GM21381 (cell line): ENCODE measurements around the gene PPARG.

Source experiments
- ATAC-seq: cut with Tn5 transposase; IDR thresholded peaks from one replicate; pipeline ENCODE4 v1.9.1; 2021; ENCODE audit warnings: mild to moderate bottlenecking, moderate library complexity; ENCODE audit not compliant: unreplicated experiment

PPARG gene

GRCh38 chr3:12339701-12340480 is 51.0 kb downstream of the PPARG start:
- ATAC-seq, result no peak

DNA sequence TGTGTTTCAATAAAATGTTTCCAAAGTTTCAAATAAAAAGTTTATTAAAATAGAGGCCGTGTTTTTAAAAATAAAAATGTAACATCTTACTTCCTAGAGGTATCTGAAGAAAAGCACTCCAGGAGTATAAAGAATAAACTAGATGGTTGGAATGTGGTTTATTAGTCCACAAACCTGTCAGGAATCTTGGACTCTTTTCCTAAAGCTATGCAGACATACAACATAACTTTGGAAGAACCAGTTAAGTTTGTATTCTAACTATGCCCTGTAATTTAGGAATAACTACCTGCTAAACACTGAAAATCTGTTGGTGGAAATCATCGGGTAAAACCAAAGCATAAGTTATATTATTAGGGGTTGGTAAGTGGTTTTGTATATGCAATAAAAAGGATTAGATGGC is 51.6 kb downstream of the PPARG start:
- ATAC-seq, result no peak

DNA sequence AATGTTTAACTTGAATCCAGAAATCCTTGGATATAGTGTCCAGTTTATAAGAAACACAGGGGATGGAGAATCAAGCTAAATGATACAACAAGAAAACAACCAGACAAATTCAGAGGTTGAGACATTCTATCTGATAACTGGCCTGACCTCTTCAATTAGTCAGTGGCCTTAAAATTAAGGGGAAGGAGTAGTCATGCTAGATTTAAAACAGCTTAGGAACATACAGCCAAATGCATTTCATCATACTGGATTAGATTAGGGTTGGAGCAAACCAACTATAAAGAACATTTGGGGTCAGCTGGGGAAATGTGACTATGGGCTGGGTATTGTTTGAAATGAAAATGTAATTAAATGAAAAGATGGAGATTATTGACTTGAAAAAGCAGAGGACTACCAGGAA is 53.3 kb downstream of the PPARG start:
- ATAC-seq, result no peak

DNA sequence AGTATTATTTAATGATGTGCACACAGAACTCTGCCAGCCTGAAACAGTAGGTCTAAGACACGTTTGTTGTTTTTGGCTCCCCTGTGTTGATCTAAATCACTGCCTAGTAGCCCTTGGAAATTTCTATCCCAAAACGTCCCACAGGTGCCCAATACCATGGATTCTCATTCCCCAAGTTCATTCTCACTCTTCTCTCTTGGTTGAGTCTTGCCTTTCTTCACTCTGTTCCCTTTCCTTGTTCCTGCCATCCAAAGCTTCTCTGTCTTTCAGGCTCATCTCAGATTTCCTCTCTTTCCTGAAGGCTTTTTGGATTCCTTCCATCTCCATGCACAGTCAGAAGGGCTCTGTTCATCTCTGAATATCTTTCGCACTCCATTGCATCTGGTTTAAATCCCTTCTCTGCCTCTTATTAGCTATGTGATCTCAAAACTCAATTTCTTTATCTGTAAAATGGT is 54.2 kb downstream of the PPARG start:
- ATAC-seq, result no peak

- ATAC-seq, result no peak
Observed at GRCh38 chr3:12345141-12345561, 56.3 kb downstream of the PPARG start.

- ATAC-seq, result no peak
Observed at GRCh38 chr3:12345584-12346494, 57.0 kb downstream of the PPARG start.

GRCh38 chr3:12347301-12347700 is 58.4 kb downstream of the PPARG start:
- no peak for ATAC-seq

DNA sequence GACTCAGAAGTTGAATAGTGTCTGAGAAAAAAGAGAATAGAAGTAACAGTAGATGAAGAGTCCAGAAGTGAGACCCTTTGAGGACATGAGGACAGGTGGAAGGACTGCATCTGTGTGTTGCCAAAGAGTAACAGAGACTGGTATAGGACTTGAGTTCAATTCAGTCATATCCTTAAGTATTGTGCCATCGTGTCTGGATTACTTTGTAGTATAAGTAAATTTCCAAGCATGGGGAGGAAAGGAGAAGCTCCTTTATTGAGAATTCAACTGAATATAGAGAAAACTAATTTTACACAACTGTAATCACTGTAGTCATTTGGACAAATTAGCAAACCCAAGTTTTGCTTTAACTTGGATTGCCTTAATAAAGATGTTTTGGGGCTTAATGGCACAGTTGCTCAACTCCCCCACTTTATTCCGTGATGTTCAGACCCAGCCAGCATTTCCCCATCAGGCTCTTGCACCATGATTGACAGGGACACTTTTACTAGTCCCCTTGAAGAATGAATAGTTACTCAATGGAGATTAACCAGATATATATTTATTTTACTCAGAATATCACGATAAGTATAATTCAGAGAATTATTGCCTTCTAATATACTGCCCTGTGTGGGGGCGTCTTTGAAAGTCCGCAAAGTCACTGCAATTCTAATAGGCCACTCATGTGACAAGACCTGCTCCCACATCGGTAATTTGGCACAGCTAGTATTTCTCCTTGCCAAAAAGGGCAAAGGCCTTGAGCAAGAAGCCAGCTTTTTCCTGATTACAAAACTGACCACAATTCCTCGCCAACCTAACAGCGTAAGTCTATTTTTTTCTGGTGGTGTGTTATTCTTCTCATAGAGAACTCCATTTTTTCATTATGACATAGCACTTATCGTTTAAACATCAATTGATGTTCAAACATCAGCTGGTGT is 61.3 kb downstream of the PPARG start:
- no peak for ATAC-seq

DNA sequence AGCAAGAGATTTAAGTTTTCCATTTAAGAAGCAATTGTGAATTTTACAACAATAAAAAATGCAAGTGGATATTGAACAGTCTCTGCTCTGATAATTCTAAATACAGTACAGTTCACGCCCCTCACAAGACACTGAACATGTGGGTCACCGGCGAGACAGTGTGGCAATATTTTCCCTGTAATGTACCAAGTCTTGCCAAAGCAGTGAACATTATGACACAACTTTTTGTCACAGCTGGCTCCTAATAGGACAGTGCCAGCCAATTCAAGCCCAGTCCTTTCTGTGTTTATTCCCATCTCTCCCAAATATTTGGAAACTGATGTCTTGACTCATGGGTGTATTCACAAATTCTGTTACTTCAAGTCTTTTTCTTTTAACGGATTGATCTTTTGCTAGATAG is 62.3 kb downstream of the PPARG start:
- ATAC-seq, result no peak

DNA sequence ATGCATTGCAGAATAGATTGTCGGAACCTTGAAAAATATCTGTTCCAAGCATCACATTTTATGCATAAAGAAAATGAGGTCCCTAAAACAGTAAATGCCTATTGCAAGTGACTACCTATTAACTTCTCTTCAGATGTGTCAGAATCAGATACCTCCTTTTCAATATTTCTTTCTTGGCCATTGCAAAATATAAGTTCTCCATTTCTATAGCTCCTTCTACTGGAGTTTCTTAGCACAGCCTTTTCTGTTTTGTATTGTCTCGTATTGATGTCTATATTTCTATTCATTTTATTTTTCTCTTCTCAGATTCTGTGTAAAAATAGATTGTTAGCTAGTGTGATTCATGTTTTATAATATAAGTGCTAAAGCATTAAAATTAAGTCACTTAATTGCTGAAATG is 63.4 kb downstream of the PPARG start:
- no peak for ATAC-seq

DNA sequence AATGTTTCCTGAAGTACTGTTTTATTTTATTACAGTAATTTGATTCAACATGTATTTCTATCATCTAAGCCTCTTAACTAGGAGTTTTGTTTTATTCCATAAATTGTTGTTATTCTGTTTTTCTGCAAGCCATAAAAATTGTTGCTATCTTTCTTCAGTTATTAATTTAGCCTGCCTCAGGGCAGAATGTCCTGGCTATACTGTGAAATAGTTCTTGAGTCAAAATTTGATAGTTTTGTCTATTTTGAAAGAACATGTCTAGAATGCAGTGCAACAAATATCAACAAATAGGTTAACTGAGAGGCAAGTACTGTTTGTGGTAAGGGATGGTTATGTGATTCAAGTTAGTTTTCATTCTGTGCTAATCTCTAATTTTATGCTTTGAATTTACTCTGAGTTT is 63.9 kb downstream of the PPARG start:
- no peak for ATAC-seq

- ATAC-seq, result no peak
Observed at GRCh38 chr3:12353796-12354525, 65.1 kb downstream of the PPARG start.

- ATAC-seq, result no peak
Observed at GRCh38 chr3:12356175-12356574, 67.3 kb downstream of the PPARG start.

DNA sequence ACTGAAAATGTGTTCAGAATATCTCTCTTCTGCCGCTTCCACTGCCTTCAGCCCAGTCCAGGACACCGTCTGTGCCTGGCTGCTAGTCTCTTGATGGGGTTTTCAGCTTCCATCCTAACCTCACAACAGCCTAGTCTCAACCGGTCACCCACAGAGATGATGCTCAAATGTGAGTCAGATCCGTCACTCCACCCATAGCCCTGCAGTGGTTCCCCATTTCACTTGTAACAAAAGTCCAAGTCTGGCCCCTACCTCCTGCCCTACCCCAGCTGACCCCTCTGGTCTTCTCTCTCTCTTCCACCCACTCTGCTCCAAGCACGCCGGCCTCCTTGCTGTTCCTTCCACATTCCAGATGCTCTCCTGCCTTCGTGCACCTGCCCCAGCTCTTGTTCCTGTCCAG is 68.1 kb downstream of the PPARG start:
- no peak for ATAC-seq

GRCh38 chr3:12357456-12357855 is 68.6 kb downstream of the PPARG start:
- ATAC-seq, result no peak

DNA sequence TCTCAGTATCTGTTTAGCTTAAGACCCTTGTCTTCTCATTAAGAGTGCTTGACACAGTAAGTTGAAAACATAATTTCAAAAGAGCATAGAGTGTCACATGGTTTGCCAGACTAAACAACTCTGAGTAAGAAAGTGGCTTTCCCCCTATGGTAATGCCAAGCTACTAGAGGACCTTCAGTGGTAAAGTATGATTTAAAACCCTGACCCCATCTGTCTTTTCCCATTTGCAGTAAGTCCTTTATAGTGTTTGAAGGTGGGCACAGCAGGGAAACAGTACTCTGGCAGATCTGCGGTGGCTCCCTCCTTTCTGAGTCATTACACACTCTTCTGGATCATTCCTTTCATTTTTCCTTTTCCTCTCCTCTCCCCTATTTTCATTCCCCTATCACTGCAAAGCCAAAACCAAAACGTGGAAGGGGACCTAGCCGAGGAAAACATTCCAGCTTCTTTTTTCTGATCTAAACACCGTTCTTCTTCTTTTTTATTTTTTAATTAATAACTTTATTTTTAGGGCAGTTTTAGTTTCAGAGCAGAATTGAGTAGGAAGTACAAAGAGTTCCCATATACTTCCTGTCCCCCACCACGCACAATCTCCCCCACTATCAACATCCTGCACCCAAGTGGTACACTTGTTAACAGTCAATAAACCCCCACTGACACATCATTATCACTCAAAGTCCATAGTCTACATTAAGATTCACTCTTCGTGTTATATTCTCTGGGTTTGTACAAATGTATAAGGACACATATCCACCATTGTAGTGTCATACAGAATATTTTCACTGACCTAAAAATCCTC is 74.7 kb downstream of the PPARG start:
- ATAC-seq, result no peak

DNA sequence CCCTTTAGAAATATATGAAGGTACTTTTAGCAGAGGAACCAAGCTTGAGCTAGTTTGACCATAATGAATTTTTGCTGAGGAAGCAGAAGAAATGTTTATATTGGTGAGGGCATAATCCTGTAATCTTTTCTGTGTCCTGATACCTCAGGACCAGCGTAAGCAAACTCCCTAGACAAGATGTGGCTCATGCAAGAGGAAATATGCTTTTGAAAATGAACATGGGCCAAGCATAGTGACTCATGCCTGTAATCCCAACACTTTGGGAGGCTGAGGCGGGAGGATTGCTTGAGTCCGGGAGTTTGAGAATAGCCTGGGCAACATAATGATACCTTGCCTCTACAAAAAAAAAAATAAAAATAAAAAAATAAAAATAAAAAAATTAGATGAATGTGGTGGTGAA is 78.5 kb downstream of the PPARG start:
- no peak for ATAC-seq

DNA sequence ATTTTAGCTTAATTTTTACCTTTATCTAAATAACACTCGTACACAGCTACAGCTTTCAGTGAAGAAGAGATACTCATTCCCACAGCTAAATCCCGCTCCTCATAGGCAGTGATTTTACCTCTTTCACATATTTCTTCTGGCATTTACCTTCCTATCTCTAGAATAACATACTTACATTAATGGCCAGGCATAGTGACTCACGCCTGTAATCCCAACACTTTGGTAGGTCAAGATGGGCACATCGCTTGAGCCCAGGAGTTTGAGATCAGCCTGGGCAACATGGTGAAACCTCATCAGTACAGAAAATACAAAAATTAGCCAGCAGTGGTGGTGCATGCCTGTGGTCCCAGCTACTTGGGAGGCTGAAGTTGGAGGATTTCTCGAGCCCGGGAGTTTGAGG is 80.2 kb downstream of the PPARG start:
- ATAC-seq, result no peak

DNA sequence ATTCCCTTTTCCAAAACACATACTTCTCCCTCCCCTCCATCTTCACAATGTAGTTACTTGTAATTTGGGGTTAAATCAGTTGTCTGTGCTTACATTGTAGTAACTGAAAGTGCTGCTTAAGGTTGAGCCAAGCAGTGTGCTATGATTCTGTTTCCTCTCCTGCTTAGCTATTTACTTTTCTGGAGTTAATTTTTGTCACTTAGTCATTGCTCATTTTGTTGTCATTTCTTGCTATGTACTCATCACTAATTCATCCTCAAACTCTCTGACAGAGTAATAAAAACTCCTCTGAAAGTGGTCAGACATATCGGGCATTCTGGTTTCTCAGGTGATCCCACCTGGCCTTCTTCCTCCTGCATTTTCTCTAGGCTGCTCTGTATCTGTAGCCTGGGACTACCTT is 80.7 kb downstream of the PPARG start:
- no peak for ATAC-seq

GRCh38 chr3:12370758-12371157 is 81.9 kb downstream of the PPARG start:
- no peak for ATAC-seq
